Panc1 (cell line): Measurements from ENCODE around the gene ITGAV.

Experiments used
- CTCF ChIP-seq: fragments of 450-650 bp; IDR thresholded peaks from 2 replicates; pipeline ENCODE4 v1.5.1; 2017; ENCODE audit warnings: mild to moderate bottlenecking
- POLR2AphosphoS5 ChIP-seq: IDR thresholded peaks from 2 replicates; pipeline ENCODE4 v1.6.1; 2012; ENCODE audit warnings: mild to moderate bottlenecking, low read depth, low read length, moderate library complexity
- REST ChIP-seq, 2 experiments: IDR thresholded peaks; 2 replicates each; pipeline ENCODE4 v1.6.1; 2011 to 2012; ENCODE audit warnings: low read depth in 2 of 2, control low read depth in 1 of 2, low read length in 1 of 2, mild to moderate bottlenecking in 1 of 2, moderate library complexity in 1 of 2; ENCODE audit not compliant: insufficient read depth in 1 of 2

GRCh38 chr2:186693446-186693832, 103.6 kb downstream of the ITGAV start:
- TF ChIP-seq CTCF, result no peak
- no peak for TF ChIP-seq POLR2AphosphoS5
- TF ChIP-seq REST (IDR thresholded peaks at IDR 0.05; ENCODE audit: insufficient read depth in 1 of 2, low read depth in 2 of 2, low read length in 1 of 2), result no peak
